Esophagus squamous epithelium (tissue), 4 donors: ENCODE measurements around the gene EPB41L4B.

Source experiments
- CTCF ChIP-seq, 6 experiments: fragments of 450-650 bp in 4 of 6; fragments of 200-600 bp in 2 of 6; sonication (generic) in 2 of 6; IDR thresholded peaks; one replicate each; pipeline ENCODE4 v1.5.1; 2016 to 2019; ENCODE audit warnings: antibody characterized with exemption in 6 of 6, mild to moderate bottlenecking in 4 of 6, moderate library complexity in 4 of 6
- POLR2A ChIP-seq, 4 donors: fragments of 450-650 bp; IDR thresholded peaks; one replicate each; pipeline ENCODE4 v1.6.1; 2017; ENCODE audit warnings: antibody characterized with exemption in 4 of 4, mild to moderate bottlenecking in 4 of 4, moderate library complexity in 3 of 4

- TF ChIP-seq CTCF (IDR thresholded peaks at IDR 0.05) (no peak), POLR2A (IDR thresholded peaks at IDR 0.05) (no peak)
Measured at GRCh38 chr9:109317311-109317978, 3.4 kb downstream of the EPB41L4B start.
